ENCODE data around the gene C17orf78. TPM values are rescaled to one million over a fixed set of nuclear protein-coding genes. Genes with fewer than 3 reads are reported as not detected.
A peak's percentile ranks its signal among the peaks of the same experiment; 100 is the strongest.
"Not testable (repeated sequence)": the region's sequence is repeated elsewhere in the genome, so short reads cannot be mapped to it uniquely, and the experiment has no call there.

The C17orf78 gene
- polyA plus RNA-seq (ENCODE audit: insufficient read length in 3 of 3) = under 1 TPM; 0.10 to 0.44 (median 0.17) TPM
- long read RNA-seq, donor 1 = 0 reads
- long read RNA-seq, donor 2 = 0 reads
- long read RNA-seq, donor 3 = 0 reads
- long read RNA-seq, donor 4 = 0 reads
- long read RNA-seq, donor 5 = 0 reads
- long read RNA-seq, donor 6 = 0 reads
- long read RNA-seq, donor 7 = 0 reads
- long read RNA-seq, donor 8 = 0 reads
- long read RNA-seq, donor 9 = 0 reads
- long read RNA-seq, donor 10 = 0 reads
- long read RNA-seq, donor 11 = 0 reads
- long read RNA-seq, donor 12 = 0 reads
- long read RNA-seq, donor 13 = 0 reads
- long read RNA-seq, donor 14 = 0 reads
- long read RNA-seq, donor 15 = 0 reads
- long read RNA-seq, donor 16 = 0 reads

DNA sequence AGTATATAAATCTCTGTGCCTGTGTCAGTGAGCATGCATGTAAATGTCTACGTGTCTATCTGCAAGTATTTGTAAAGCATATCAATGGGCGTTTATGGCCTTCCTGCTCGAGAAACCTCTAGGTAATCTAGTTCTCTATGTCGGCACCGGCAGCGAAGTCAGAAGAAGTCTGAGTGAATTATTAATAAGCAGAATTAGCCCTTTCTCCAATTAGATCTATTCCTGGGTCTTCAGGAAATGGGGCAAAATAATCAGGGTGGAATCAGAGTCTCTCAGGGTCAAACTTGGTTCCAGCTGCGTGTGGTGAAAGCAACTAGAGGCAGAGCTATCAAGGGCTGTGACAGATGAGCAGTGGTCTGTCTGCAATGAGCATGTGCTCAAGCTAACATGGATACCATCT is at the start of gene C17orf78:
Gene C17orf78 (plus strand): TSS at position 280 of the 400 bp plus-strand sequence. CDS start 108 bp downstream, at position 388.
- DNase-seq = no peak

DNA sequence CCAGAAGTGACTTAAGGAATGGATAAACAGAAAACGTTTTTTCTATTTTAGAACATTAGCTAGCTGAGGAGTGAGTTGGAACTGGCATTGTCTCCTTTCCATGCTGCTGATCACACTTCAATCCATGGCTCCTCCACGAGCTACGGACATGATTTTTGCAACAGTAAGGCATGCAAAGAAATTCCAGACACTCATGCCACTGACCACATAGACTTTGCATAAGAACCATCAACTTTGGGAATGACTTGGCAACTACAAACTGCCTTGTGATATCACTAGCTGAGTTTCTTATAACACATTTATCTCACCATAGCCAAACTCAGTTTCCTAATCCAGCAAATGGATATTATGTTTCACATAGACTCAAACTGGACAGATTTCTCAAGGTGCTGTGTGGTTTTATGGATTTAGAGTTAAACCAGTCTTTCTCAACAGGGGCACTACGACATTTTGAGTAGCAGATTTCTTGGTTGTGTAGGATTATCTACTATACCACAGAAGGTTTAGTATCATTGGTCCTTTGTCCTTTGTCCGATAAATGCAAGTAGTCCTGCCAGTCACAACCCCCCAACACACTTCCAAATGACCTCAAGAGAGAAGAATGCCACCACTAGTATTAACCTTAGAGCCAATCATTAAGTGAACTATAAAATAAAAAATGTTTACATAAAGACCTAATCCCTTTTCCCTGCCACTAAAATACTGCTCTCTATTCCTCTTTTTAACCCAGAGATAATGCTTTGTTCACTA is 48.3 kb upstream of the C17orf78 start:
- DNase-seq = no peak

DNA sequence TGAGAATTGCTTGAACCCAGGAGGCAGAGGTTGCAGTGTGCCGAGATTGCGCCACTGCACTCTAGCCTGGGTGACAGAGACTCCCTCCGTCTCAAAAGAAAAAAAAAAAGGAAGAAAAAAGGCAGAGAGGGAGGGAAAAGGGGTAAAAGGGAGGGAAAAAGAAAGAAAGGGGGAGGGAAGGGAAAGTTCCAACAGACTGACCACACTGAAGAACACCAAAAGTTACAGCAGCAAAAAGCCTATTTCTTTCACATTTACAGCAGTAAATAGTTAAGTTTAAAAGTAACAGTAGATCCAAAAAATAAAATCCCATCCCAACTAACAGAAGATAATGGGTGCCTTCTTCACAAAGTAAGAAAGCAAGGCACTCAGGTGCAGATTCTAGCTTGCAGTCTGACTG is 36.9 kb upstream of the C17orf78 start:
- DNase-seq = no peak

DNA sequence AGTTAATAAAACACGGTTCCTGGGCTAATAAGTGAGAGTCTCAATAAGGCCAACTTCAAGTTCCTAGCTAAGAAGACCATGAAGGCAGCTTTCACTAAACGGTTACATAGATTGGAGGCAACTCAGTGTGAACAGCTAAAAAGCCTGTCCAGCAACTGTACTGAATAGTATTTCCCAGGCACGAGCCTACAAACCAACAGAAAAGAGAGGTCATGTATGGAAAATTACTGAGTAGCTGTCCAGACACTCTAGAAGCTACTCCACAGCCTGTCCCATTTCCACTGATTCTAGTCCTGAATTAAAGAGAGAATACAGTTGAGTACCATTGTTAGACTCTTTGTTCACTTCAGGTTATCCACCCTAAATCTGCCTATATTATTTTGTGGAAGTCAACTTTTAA is 36.5 kb upstream of the C17orf78 start:
- no peak for DNase-seq

DNA sequence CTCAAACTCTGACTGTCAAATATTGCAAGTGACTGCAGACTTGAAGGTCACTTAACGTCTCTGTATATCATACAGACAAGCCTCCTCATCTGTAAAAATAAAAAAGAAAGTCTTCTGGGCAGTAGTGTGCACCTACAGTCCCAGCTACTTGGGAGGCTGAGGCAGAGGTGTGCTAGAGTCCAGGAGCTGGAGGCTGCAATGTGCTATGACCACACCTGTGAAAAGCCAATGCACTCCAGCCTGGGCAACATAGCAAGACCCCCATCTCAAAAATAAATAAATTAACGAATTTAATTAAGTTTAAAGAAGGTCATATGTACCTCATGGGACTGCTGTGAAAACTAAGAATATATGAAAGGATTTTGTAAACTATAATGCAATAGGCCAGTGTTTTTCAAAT is 35.0 kb upstream of the C17orf78 start:
- no peak for DNase-seq

DNA sequence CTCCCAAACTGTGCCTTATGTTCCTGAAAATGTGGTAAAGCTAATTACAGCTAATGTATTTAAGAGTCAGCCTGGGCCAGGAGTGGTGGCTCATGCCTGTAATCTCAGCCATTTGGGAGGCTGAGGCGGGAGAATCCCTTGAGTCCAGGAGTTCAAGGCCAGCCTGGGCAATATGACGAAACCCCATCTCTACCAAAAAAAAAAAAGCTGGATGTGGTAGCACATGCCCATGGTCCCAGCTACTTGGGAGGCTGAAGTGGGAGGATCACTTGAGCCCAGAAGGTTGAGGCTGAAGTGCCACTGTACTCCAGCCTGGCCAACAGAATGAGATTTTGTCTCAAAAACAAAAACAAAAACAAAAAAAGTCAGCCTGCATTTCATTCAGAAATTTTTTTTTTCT is 33.2 kb upstream of the C17orf78 start:
- no peak for DNase-seq

DNA sequence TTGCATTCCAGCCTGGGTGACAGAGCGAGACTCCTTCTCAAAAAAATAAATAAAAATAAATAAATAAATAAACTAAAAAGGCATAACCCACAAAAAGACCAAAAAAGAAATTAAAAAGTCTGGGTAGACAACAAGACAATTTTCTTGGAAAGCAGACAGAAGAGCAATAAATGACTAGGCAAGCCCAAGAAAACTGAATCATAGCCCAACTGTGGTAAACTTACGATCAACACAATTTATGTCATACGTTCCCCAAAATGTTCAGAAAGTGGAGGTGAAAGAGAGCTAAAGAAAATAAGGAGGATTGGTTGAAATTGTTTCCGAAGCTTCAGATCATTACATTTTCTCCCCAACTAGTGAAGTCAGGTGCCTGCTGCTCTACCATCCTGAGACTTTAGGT is 31.3 kb upstream of the C17orf78 start:
- DNase-seq = no peak

DNA sequence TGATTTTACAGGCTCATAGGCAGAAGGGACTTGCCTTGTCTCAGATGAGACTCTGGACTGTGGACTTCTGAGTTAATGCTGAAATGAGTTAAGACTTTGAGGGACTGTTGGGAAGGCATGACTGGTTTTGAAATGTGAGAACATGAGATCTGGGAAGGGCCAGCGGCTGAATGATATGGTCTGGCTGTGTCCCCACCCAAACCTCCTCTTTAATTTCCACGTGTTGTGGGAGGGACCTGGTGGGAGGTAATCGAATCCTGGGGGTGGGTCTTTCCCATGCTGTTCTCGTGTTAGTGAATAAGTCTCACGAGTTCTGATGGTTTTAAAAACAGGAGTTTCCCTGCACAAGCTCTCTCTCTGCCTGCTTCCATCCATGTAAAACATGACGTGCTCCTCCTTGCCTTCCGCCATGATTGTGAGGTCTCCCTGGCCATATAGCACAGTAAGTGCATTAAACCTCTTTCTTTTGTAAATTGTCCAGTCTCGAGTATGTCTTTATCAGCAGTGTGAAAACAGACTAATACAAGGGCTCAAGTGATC is 28.9 kb upstream of the C17orf78 start:
- DNase-seq = not testable (repeated sequence)

DNA sequence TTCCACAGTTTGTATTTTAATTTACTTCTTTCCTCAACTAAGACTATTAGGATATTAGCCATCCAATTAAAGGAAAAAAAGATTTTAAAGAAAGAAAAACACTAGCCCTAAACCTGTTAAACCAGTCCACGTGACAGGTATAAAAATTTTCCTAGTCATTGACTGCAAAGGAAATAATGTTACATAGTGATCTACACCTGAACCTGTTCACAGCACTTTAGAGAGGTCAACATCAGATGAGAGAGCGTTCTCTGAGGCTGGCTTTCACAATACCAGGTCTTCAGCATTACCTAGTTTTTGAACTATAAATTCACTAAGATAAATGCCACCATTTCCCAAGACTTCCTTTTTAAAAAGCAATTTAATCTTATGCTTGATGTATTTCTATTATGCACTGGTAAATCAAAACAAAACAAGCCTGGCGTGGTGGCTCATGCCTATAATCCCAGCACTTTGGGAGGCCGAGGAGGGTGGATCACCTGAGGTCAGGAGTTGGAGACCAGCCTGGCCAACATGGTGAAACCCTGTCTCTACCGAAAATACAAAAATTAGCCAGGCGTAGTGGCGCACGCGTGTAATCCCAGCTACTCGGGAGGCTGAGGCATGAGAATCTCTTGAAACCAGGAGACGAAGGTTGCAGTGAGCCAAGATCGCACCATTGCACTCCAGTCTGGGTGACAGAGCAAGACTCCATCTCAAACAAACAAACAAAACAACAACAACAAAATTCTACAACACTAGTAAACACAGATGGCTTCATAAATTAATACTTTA is 18.8 kb upstream of the C17orf78 start:
- DNase-seq = not testable (repeated sequence)

DNA sequence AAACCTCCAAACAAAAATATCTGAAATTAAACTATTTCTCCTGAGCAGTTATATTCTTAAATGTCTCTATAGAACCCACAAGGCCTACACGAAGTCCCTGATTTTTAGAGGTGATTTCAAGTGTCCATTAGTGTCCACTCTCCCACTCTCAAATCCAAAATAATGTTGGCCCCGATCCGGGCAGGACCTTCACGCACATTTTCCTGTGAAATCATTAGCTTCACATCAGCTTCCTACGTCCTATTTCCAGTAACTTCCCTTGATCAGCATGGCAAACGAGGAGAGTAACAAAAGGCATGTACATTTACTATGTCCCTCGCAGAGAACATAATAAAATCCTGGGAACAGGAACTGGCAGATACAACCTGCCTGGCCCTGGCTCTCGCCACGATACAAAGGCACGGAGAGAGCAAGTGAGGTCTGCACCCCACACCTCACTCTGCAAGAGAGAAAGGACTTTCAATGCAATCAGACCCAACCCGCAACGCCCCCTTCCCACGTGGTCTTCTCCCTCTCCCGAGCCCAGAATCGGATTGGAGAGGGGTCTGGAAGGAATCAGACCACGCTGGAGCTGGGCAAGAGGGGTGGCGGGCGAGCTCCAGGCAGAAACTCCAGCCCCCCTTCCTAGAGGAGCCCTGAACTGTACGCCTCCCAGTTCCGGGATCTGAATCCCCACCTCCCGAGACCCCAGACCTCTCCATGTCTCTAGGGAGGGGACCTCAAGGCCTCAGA is 17.5 kb upstream of the C17orf78 start:
- peak; percentile 76 for DNase-seq

DNA sequence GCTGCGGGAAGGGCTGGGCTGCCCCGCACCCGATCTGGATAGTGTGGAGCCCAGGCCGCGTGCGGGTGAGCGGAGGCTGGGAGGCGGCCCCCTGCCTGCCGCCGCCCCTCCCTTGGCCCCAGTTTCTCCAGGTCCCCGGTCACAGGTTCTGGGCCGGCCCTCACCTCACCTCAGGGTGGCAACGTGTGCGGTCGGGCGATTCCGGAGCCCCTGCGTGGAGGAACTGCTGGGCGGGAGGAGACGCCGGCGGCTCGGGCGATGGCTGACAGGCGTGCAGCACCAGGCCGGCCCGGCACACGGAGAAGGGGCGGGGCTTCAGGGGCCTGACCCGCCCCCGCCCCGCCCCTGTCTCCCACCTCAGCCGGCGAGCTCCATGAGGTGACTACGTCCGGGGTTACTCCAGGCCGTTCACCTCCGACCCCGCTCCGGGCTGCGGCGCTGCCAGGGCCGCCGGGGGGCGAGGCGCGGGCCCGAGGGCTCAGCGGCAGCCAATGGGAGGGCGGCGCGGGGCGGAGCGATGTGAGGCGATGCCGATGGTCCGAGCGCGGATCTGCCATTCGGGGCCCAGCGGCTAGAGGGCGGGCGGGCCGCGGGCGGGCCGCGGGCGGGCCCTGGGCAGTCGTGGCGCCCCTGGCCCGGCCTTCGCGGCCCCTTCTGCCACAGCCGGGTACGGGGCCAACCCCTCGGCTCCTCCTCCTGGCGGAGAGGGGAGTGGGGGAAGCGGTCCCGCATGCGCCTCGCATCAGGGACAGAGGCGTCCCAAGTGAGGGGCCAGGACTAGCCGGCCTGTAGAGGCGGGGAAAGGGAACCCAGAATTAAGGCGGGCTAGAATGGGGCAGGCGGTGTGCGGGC is 16.7 kb upstream of the C17orf78 start:
- peak; percentile 92 for DNase-seq

DNA sequence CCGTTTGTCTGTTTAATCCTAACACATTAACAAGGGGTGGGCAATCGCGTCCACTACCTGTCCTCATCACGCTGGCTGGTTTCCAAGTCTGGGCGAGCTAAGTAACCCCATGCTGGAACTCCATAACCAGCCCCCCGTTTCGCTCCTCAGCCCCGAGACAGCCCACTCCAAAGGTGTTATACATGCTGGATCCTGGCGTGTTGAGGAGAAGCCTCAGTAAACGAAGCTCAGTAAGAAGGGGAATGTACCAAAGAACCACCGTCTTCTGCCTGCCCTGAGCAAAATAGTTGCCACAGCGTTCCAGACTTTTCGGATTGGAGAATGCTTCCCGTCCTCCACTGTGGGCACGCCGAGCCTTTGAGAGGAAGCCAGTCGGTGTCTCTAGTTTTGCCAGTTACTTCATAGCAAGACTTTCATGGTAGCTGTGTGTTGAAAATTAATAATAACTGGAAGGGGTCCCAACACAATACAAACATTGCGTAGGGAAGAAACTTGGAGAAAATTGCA is 16.1 kb upstream of the C17orf78 start:
- DNase-seq = no peak

DNA sequence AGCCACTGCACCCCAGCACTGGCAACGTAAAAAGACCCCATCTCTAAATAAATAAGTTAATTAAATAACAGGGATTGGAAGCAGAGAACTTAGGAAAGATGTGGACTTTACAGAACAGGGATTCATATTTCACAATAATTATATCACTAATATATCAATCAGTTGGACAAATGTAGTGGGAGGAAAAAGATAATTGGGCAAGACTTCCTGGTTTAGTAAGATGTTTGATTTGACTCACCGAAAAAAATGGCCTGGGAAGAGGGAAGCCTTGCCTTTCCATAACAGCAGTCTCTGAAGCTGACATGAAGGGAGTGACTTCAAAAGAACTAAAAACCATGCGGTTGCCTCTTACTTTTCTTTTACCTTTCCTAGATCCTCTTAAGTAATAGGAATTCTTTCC is 15.2 kb upstream of the C17orf78 start:
- no peak for DNase-seq

DNA sequence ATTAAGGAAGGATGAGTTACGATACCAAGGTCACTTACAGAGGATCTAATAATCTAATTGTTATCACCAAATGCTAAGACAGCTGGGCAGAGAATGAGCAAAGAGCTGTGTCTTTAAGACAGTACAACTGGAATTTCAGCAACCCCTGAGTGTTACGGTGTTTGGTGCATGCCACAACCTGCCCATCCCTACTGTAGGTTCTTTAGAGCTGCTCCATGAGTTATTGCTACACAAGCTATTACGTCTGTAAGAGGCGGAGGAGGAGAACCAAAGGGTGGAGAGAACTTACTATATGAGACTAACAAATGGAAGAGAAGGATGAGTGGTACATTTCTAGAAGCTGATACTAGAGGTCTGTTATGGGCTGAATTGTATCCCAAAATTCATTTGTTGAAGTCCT is 14.2 kb upstream of the C17orf78 start:
- no peak for DNase-seq

DNA sequence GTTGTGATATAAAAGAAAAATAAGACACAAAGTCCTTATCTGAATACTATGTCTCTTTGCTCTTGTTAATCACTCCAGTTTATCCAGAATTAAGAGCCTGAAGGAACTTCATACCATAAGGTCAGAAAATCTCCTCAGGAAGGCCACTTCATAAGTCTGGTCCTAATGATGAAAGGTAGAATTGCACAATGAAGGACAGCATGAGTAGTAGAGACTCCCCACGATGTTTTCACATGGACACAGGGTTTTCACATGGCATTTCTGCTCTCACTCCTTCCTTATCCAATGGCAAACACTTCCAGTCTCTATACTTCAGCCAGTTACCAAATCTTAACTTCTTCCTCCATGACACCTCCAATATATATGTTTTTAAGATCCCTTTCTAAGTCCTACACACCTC is 10.2 kb upstream of the C17orf78 start:
- no peak for DNase-seq

DNA sequence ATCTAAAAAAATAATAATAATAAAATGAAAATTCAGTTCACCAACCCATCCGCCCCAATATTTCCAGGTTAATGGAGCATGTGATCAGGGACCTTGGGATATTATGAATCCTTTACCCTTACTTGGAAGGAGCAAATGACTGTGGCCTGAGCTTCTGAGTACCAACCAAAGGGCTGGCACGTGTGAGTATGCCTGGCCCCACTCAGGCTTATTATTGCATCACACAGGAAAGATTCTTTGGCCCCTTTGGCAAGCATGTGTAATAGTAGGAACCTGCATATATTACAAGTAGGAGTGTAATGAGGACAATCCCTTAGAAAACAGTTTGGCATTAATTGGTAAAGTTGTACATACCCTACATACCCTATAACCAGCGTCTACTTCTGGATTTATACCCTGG is 7.2 kb upstream of the C17orf78 start:
- DNase-seq = no peak

DNA sequence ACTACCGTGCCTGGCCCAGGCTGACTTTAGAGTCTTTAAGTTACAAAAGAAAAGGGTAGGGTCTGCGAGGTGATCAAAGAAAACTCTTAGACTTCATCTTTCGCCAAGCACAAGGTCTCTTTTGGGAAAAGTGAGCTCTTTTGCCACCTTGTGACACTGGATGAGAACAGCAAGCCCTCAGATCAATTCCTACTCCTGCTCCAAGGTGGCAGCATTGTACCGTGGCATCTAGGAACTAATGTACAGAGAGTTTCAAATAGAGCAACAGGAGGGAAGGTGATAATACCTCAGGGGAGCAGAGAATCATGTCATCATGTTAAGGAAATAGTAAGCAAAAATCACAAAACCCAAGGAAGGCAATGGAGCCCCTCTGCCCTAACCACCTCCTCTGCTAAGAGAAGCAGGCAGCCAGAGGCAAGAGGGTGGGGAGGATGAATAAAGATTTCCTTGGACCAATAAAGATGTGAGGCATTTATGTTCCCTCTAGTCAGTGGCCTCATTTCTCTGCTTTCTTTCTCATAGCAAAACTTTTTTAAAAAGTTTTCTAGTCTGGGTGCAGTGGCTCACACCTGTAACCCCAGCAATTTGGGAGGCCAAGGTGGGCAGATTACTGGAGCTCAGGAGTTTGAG is 2.1 kb upstream of the C17orf78 start:
- peak; percentile 82 for DNase-seq

DNA sequence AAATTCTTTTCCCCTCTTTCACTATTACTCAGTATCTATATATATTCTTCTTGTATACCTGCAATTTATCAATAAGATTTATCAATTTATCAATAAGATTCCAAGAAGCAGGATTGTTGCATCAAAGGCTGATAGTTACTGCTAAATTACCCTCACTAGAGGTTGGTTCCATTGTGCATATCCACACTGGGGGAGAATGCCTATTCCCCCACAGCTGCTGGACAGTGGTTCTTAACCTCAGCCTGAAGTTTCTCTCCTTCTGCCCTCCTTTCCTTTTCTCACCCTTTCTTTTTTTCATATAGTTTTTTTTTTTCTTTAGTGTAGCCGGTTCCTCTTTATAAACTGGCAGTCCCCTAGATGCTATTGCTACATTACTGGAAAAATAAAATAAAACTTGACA is 6.3 kb downstream of the C17orf78 start:
- DNase-seq = no peak

DNA sequence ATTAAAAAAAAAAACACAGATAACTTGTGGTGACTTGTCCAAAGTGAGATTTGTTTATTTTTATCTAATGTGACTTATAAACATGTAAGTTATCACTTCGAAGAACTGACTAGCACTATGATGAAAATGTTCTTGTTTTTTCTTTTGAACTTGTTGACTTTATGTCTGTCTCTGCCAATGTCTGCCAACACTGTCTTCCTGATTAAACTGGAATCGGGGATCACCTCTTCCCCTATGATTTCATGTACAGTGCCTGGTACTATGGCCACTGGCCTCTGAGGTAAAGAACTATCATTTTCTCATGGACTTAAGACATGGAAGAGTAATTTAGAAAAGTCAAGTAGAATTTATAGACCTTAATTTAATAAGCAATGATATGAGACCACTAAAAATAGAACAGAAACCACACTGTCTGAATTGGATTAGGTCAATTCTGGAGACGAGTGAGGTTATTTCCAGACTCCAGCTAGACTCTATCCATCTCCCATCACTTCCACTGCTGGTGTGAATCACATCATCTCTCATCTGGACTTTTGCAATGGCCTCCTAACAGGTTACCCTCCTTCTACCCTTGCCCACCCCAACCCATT is 8.9 kb downstream of the C17orf78 start:
- DNase-seq = no peak
